ENCODE results near the gene SLC6A8. TPM values are rescaled to one million over a fixed set of nuclear protein-coding genes. Genes with fewer than 3 reads are reported as not detected.
"Not testable (repeated sequence)": the region's sequence is repeated elsewhere in the genome, so short reads cannot be mapped to it uniquely, and the experiment has no call there.

SLC6A8 gene
- polyA plus RNA-seq, 2 of the 4 experiments (the other 2 are of a cell fraction) = 2.0 to 6.1 TPM

DNA sequence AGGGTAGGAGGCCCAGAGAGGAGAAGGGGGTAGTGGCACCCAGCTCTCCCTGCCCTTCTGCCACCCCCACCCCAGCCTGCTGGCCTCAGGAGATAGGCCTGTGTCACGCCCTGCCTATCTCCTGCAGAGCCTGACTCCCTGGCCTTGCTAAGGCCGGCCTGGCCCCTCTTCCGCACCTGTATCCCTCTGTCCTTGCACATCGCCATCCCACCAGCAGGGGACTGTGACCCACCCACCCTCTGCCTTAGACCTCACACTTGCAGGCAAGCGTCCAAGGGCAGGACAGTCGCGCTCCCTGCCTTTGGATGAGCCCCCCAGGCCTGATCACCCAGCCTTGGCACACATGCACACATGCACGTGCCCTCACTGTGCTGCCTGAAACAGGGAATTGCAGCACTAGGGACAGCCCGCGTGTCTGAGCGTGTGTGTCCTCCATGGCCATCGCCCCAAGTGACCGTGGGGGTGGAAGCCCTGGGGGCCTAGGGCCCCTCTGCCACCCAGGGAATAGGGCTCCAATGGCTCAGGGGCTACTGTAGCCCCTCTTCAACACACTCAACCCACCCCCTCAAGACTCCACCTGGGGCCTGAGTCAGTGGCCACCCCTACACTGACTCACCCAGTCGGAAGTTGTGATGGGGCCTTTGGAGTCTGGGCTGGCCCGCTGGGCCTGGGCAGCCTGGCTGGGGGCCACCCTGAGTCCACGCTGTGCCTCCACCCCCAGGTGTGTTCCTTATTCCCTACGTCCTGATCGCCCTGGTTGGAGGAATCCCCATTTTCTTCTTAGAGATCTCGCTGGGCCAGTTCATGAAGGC is 2.1 kb downstream of the SLC6A8 start:
- DNase-seq (ENCODE audit: low read depth in 1 of 2, low spot score in 1 of 2) = no peak

DNA sequence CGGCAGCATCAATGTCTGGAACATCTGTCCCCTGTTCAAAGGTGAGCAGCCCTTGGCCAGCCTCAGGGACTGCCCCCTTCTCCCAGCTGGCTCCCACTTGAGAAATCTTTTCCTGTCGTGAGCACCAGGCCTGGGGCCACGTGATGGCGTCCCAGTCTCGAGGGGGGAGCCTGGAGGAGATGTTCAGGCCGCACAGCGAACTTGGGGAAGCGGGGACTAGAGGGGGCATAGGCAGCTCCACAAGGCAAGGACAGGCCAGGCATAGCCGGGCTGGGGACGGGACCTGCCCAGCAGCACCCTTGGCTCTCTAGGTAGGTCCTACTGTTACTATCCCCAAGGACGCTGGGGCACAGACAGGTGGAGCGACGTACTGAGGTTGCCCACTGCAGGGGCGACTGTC is 2.7 kb downstream of the SLC6A8 start:
- POLR2A ChIA-PET = no interaction called here
- CTCF ChIA-PET = no interaction called here
- ATAC-seq = no peak
- H3K27ac ChIP-seq = no peak overlapping the region
- 95% methylated on average over 11 of the region's 14 CpGs for WGBS (ENCODE audit: missing lambda C conversion rate)
- TF ChIP-seq, protein P1, sequence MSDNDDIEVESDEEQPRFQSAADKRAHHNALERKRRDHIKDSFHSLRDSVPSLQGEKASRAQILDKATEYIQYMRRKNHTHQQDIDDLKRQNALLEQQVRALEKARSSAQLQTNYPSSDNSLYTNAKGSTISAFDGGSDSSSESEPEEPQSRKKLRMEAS (IDR thresholded peaks at IDR 0.05) = no peak
- TF ChIP-seq, protein P2, sequence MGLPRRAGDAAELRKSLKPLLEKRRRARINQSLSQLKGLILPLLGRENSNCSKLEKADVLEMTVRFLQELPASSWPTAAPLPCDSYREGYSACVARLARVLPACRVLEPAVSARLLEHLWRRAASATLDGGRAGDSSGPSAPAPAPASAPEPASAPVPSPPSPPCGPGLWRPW (IDR thresholded peaks at IDR 0.05) = no peak
- no peak for TF ChIP-seq POLR2AphosphoS2 (conservative IDR thresholded peaks at IDR 0.05; ENCODE audit: low read length)
- TF ChIP-seq HDAC2 (IDR thresholded peaks at IDR 0.05) = no peak
- TF ChIP-seq BHLHE40 (IDR thresholded peaks at IDR 0.05; ENCODE audit: low read depth, low read length) = no peak
- no peak for TF ChIP-seq RAD21 (conservative IDR thresholded peaks at IDR 0.05 in 1 of 2, IDR thresholded peaks at IDR 0.05 in 1 of 2)
- TF ChIP-seq HOXA7 (CRISPR knock-in tag; IDR thresholded peaks at IDR 0.05) = no peak
- peaks cover 13% of the 10 kb centered on the region for H3K4me1 ChIP-seq
- H3K9me3 ChIP-seq = no peaks in the 10 kb centered on the region
- H3K4me3 ChIP-seq = no peak overlapping the region
- no peak for DNase-seq (ENCODE audit: low read depth in 1 of 2, low spot score in 1 of 2)
- no peak overlapping the region for H3K4me2 ChIP-seq
- FAIRE-seq = no peak

More for the DNA sequence above, 2.1 kb downstream of the SLC6A8 start:
- ChIA-PET POLR2A (no interaction called here), CTCF (no interaction called here)
- no peak overlapping the region for H3K4me2 ChIP-seq
- WGBS (ENCODE audit: missing lambda C conversion rate) = 77% methylated on average over 8 of the region's 19 CpGs
- FAIRE-seq = no peak
- H3K9me3 ChIP-seq = no peaks in the 10 kb centered on the region
- no peak overlapping the region for H3K4me3 ChIP-seq
- H3K4me1 ChIP-seq = peaks cover 13% of the 10 kb centered on the region
- ATAC-seq = peak in 1 of 2 experiments; percentile 47; a peak in 3 of 6 replicates
- no peak overlapping the region for H3K27ac ChIP-seq
- no peak for TF ChIP-seq EHF (CRISPR knock-in tag; IDR thresholded peaks at IDR 0.05)
- TF ChIP-seq HDAC2 (IDR thresholded peaks at IDR 0.05) = no peak
- TF ChIP-seq MAZ (IDR thresholded peaks at IDR 0.05; ENCODE audit: borderline replicate concordance, low read depth, low read length) = no peak
- TF ChIP-seq CEBPB (IDR thresholded peaks at IDR 0.05) = no peak
- TF ChIP-seq CBX8 (IDR thresholded peaks at IDR 0.05) = no peak
- TF ChIP-seq, protein P3, sequence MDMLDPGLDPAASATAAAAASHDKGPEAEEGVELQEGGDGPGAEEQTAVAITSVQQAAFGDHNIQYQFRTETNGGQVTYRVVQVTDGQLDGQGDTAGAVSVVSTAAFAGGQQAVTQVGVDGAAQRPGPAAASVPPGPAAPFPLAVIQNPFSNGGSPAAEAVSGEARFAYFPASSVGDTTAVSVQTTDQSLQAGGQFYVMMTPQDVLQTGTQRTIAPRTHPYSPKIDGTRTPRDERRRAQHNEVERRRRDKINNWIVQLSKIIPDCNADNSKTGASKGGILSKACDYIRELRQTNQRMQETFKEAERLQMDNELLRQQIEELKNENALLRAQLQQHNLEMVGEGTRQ (IDR thresholded peaks at IDR 0.05) = no peak
- TF ChIP-seq NR3C1 (IDR thresholded peaks at IDR 0.05) = no peak
- no peak for TF ChIP-seq KDM1A (IDR thresholded peaks at IDR 0.05; ENCODE audit: low read depth)
- TF ChIP-seq JUN (IDR thresholded peaks at IDR 0.05) = no peak
- no peak for TF ChIP-seq POLR2AphosphoS2 (conservative IDR thresholded peaks at IDR 0.05; ENCODE audit: low read length)
- TF ChIP-seq FOSB (CRISPR knock-in tag; IDR thresholded peaks at IDR 0.05) = no peak
- TF ChIP-seq, protein P4, sequence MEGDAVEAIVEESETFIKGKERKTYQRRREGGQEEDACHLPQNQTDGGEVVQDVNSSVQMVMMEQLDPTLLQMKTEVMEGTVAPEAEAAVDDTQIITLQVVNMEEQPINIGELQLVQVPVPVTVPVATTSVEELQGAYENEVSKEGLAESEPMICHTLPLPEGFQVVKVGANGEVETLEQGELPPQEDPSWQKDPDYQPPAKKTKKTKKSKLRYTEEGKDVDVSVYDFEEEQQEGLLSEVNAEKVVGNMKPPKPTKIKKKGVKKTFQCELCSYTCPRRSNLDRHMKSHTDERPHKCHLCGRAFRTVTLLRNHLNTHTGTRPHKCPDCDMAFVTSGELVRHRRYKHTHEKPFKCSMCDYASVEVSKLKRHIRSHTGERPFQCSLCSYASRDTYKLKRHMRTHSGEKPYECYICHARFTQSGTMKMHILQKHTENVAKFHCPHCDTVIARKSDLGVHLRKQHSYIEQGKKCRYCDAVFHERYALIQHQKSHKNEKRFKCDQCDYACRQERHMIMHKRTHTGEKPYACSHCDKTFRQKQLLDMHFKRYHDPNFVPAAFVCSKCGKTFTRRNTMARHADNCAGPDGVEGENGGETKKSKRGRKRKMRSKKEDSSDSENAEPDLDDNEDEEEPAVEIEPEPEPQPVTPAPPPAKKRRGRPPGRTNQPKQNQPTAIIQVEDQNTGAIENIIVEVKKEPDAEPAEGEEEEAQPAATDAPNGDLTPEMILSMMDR (IDR thresholded peaks at IDR 0.05) = no peak
- no peak for TF ChIP-seq CBX2 (IDR thresholded peaks at IDR 0.05; ENCODE audit: borderline replicate concordance, low read depth)
- no peak for TF ChIP-seq NFE2L2 (conservative IDR thresholded peaks at IDR 0.05; ENCODE audit: low read length)
- TF ChIP-seq FOSL2 (IDR thresholded peaks at IDR 0.05) = no peak
- TF ChIP-seq FOSL2 (CRISPR knock-in tag; IDR thresholded peaks at IDR 0.05) = no peak

DNA sequence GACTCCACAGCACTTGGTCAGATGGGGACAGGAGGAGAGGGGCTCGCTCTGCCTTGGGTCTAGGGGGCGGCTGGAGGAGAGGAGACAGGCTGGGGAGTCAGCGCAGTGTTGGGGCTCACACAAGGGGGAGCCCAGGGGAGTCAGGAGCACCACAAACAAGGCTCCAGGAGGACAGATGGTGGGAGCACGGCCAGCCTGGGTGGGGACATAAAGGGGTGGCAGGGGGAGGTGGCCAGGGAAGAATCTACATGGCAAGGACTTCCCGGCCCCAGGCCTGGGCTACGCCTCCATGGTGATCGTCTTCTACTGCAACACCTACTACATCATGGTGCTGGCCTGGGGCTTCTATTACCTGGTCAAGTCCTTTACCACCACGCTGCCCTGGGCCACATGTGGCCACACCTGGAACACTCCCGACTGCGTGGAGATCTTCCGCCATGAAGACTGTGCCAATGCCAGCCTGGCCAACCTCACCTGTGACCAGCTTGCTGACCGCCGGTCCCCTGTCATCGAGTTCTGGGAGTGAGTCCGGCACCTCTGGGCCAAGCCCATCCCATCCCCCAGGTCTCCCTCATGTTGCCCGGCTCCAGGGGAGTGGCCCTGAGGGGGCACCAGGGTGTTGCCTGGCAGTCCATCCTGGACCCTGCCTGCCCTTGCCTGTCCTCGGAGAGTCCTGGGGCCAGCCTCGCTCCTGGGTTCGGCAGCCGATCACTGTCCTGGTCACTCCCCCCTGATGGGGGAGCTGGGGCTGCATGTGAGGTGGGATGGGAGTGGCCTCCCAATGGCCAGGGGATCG is 3.5 kb downstream of the SLC6A8 start:
- H3K4me3 ChIP-seq; H3K27ac ChIP-seq; FAIRE-seq; CTCF ChIA-PET; H3K9me3 ChIP-seq; ATAC-seq; H3K4me2 ChIP-seq; DNase-seq (ENCODE audit: low read depth in 1 of 2, low spot score in 1 of 2); POLR2A ChIA-PET: not testable (repeated sequence)
- peaks cover 13% of the 10 kb centered on the region for H3K4me1 ChIP-seq
- 100% methylated on average over 2 of the region's 21 CpGs for WGBS (ENCODE audit: missing lambda C conversion rate)

Data from A549 (cell line).